Tongue (tissue), 2 donors: ENCODE measurements around the gene SMAD4. TPM values are rescaled to one million over a fixed set of nuclear protein-coding genes. Genes with fewer than 3 reads are reported as not detected.
"Not testable (repeated sequence)": the region's sequence is repeated elsewhere in the genome, so short reads cannot be mapped to it uniquely, and the experiment has no call there.

Source experiments
- DNase-seq: peaks from one replicate; pipeline ENCODE4 v3.0.0-alpha.2; 2015
- total RNA-seq: library from RNA; depleted of rRNA; stranded (reverse); fragments of >200 nt; gene quantifications from one replicate; pipeline ENCODE4 v1.2.3, GENCODE V29; 2014

The SMAD4 gene
- total RNA-seq, result 86.1 TPM

- peak; percentile 99 for DNase-seq
Observed at GRCh38 chr18:51029694-51030536, at the start of gene SMAD4. TSS of gene SMAD4 (plus strand) at chr18:51030213. CDS start at chr18:51047047, 16,834 bp downstream.

GRCh38 chr18:50981381-50981780 is 48.6 kb upstream of the SMAD4 start:
- DNase-seq, result no peak

GRCh38 chr18:50982086-50982801 is 47.8 kb upstream of the SMAD4 start:
- no peak for DNase-seq

- no peak for DNase-seq
Observed at GRCh38 chr18:50982802-50983179, 47.2 kb upstream of the SMAD4 start.

GRCh38 chr18:50986360-50987087 is 43.5 kb upstream of the SMAD4 start:
- no peak for DNase-seq

- DNase-seq, result no peak
Observed at GRCh38 chr18:50987261-50987660, 42.8 kb upstream of the SMAD4 start.

- no peak for DNase-seq
Observed at GRCh38 chr18:50989711-50990110, 40.3 kb upstream of the SMAD4 start.

- DNase-seq, result peak; percentile 38
Observed at GRCh38 chr18:50992351-50992762, 37.7 kb upstream of the SMAD4 start.

- no peak for DNase-seq
Observed at GRCh38 chr18:50994031-50994430, 36.0 kb upstream of the SMAD4 start.

GRCh38 chr18:51003174-51003573 is 26.8 kb upstream of the SMAD4 start:
- not testable (repeated sequence) for DNase-seq

- DNase-seq, result no peak
Observed at GRCh38 chr18:51006061-51006818, 23.8 kb upstream of the SMAD4 start.

- DNase-seq, result no peak
Observed at GRCh38 chr18:51006948-51007789, 22.8 kb upstream of the SMAD4 start.

- DNase-seq, result no peak
Observed at GRCh38 chr18:51007790-51008139, 22.2 kb upstream of the SMAD4 start.

- DNase-seq, result no peak
Observed at GRCh38 chr18:51009072-51009471, 20.9 kb upstream of the SMAD4 start.

- no peak for DNase-seq
Observed at GRCh38 chr18:51010218-51010617, 19.8 kb upstream of the SMAD4 start.

GRCh38 chr18:51011709-51012108 is 18.3 kb upstream of the SMAD4 start:
- DNase-seq, result no peak

GRCh38 chr18:51012441-51012840 is 17.6 kb upstream of the SMAD4 start:
- no peak for DNase-seq

GRCh38 chr18:51013259-51013658 is 16.8 kb upstream of the SMAD4 start:
- no peak for DNase-seq

- no peak for DNase-seq
Observed at GRCh38 chr18:51017140-51017879, 12.7 kb upstream of the SMAD4 start.

GRCh38 chr18:51020536-51020935 is 9.5 kb upstream of the SMAD4 start:
- no peak for DNase-seq
